UCSD-AML1 (cell line): ENCODE data around the gene CCR1.
"Not testable (repeated sequence)": the region's sequence is repeated elsewhere in the genome, so short reads cannot be mapped to it uniquely, and the experiment has no call there.

Source experiments
- DNase-seq: peaks from one replicate; lab custom pipeline; 2025; ENCODE audit not compliant: unreplicated experiment; lab: John Stamatoyannopoulos, UW

Gene CCR1

GRCh38 chr3:46184469-46184868, 23.6 kb downstream of the CCR1 start:
- DNase-seq: no peak

GRCh38 chr3:46183330-46183729, 24.8 kb downstream of the CCR1 start:
- DNase-seq: peak; percentile 70

- DNase-seq: no peak
These were observed 39.3 kb downstream of the CCR1 start for GRCh38 chr3:46168583-46169345.

GRCh38 chr3:46163556-46164041, 44.5 kb downstream of the CCR1 start:
- DNase-seq: no peak

GRCh38 chr3:46162975-46163555, 45.0 kb downstream of the CCR1 start:
- DNase-seq: no peak

- DNase-seq: not testable (repeated sequence)
These were observed 50.4 kb downstream of the CCR1 start for GRCh38 chr3:46157685-46158084.

GRCh38 chr3:46154311-46154710, 53.8 kb downstream of the CCR1 start:
- DNase-seq: no peak
